ENCODE results near the gene IL1RAPL2. TPM values are rescaled to one million over a fixed set of nuclear protein-coding genes. Genes with fewer than 3 reads are reported as not detected.

Gene IL1RAPL2
- total RNA-seq, 1 donor from 2014 or later, result not detected

DNA sequence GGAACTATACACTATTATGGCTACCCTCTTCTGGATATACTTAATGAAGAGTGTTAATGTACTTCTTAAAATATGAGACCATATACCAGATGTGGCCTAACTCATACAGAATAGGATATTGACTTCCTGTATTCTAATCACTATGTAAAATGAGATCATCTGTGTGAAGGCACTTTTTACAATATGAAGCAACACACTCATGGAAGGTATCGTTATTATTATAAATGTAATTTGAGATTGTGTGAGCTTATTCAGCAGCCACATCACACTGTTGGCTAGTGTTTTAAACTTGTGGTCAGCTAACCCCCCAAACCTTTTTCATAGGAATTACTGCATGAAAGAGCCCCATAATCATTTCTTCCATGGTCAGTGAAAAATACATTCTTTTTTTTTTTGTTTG is 936.3 kb downstream of the IL1RAPL2 start:
- no peak overlapping the region for H3K4me3 Mint-ChIP-seq
- no peaks in the 10 kb centered on the region for H3K4me1 Mint-ChIP-seq
- H3K27me3 Mint-ChIP-seq (ENCODE audit: insufficient read depth, low read depth), result no peaks in the 10 kb centered on the region
- H3K27me3 ChIP-seq, result no peaks in the 10 kb centered on the region
- H3K27ac ChIP-seq, result no peak overlapping the region
- H3F3A ChIP-seq (ENCODE audit: low read depth), result no peaks in the 10 kb centered on the region
- H3K79me2 ChIP-seq (ENCODE audit: low read depth), result no peaks in the 10 kb centered on the region
- no peaks in the 10 kb centered on the region for H3K4me1 ChIP-seq
- H3K36me3 Mint-ChIP-seq, result no peaks in the 10 kb centered on the region
- H3K4me2 ChIP-seq, result no peak overlapping the region
- H3K36me3 ChIP-seq, result no peaks in the 10 kb centered on the region
- DNase-seq (ENCODE audit: low spot score), result no peak
- H3K4me3 ChIP-seq, result no peak overlapping the region
- TF ChIP-seq, protein P1, sequence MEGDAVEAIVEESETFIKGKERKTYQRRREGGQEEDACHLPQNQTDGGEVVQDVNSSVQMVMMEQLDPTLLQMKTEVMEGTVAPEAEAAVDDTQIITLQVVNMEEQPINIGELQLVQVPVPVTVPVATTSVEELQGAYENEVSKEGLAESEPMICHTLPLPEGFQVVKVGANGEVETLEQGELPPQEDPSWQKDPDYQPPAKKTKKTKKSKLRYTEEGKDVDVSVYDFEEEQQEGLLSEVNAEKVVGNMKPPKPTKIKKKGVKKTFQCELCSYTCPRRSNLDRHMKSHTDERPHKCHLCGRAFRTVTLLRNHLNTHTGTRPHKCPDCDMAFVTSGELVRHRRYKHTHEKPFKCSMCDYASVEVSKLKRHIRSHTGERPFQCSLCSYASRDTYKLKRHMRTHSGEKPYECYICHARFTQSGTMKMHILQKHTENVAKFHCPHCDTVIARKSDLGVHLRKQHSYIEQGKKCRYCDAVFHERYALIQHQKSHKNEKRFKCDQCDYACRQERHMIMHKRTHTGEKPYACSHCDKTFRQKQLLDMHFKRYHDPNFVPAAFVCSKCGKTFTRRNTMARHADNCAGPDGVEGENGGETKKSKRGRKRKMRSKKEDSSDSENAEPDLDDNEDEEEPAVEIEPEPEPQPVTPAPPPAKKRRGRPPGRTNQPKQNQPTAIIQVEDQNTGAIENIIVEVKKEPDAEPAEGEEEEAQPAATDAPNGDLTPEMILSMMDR (IDR thresholded peaks at IDR 0.05), result no peak
- TF ChIP-seq EZH2phosphoT487 (IDR thresholded peaks at IDR 0.05), result no peak
- TF ChIP-seq EZH2 (IDR thresholded peaks at IDR 0.05), result no peak
- peaks cover 8% of the 10 kb centered on the region for H3K9me3 Mint-ChIP-seq
- H3K9me3 ChIP-seq (ENCODE audit: low read depth), result peaks cover 14% of the 10 kb centered on the region
- no peak overlapping the region for H3K9ac ChIP-seq
- H3K27ac Mint-ChIP-seq, result no peak overlapping the region
- H4K20me1 ChIP-seq (ENCODE audit: low read depth), result no peaks in the 10 kb centered on the region
- no peak overlapping the region for H2AFZ ChIP-seq (replicated peaks)

DNA sequence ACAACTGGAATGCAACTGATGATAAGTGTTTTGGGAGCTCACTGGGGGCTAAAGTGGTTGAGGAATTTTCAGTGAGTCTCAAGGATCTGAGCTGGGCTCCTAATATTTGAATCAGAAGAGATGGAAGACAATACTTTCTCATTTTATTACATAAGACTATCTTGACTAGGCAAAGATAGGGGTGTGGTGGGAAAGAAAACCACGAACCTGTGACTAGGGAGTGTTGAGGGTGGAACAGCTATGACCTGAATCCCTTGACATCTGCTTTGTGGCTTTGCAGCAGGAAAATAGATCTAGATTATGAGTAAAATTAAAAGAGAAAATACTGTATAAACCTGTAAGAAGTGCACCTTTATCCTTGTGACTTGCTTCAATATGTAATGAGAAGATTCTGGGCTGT is 949.6 kb downstream of the IL1RAPL2 start:
- no peak overlapping the region for H3K4me3 ChIP-seq
- Mint-ChIP-seq H3K36me3 (no peaks in the 10 kb centered on the region), H3K4me3 (no peak overlapping the region), H3K4me1 (no peaks in the 10 kb centered on the region), H3K27me3 (ENCODE audit: insufficient read depth, low read depth) (no peaks in the 10 kb centered on the region), H3K9me3 (no peaks in the 10 kb centered on the region), H3K27ac (no peak overlapping the region)
- H3K4me2 ChIP-seq, result no peak overlapping the region
- H3K9ac ChIP-seq, result no peak overlapping the region
- no peaks in the 10 kb centered on the region for H3K27me3 ChIP-seq
- H3K4me1 ChIP-seq, result no peaks in the 10 kb centered on the region
- no peaks in the 10 kb centered on the region for H3K36me3 ChIP-seq
- no peak for DNase-seq (ENCODE audit: low spot score)
- no peaks in the 10 kb centered on the region for H3K79me2 ChIP-seq (ENCODE audit: low read depth)
- TF ChIP-seq, protein P1 (IDR thresholded peaks at IDR 0.05), result no peak
- TF ChIP-seq EZH2phosphoT487 (IDR thresholded peaks at IDR 0.05) (no peak), EZH2 (IDR thresholded peaks at IDR 0.05) (no peak)
- H4K20me1 ChIP-seq (ENCODE audit: low read depth), result no peaks in the 10 kb centered on the region
- H3F3A ChIP-seq (ENCODE audit: low read depth), result no peaks in the 10 kb centered on the region
- no peak overlapping the region for H2AFZ ChIP-seq (replicated peaks)
- H3K27ac ChIP-seq, result no peak overlapping the region
- H3K9me3 ChIP-seq (ENCODE audit: low read depth), result peaks cover 3% of the 10 kb centered on the region

DNA sequence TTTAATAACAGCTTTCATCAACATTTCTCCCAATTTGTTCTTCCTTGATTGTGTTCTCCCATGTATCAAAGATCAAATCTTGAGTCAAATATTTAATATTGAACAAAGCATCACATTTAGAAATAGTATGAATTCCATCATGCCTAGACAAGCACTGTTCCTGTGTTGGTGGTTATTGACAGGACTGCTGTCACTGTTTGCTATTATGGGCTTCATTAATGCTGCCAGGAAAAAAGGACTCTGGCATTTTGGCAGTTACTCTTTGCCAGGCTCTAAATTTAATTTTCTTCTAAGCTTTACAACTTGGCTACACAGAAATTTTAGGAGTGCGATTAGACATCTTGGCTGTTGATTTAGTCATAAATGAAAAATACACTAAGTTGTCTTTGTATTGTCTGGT is 960.4 kb downstream of the IL1RAPL2 start:
- no peaks in the 10 kb centered on the region for H3K4me1 Mint-ChIP-seq
- no peak overlapping the region for H3K4me3 Mint-ChIP-seq
- H3K27me3 Mint-ChIP-seq (ENCODE audit: insufficient read depth, low read depth), result no peaks in the 10 kb centered on the region
- no peaks in the 10 kb centered on the region for H3K36me3 Mint-ChIP-seq
- no peaks in the 10 kb centered on the region for H3K9me3 Mint-ChIP-seq
- Histone ChIP-seq H2AFZ (replicated peaks) (no peak overlapping the region), H4K20me1 (ENCODE audit: low read depth) (no peaks in the 10 kb centered on the region), H3K27me3 (no peaks in the 10 kb centered on the region), H3K4me1 (no peaks in the 10 kb centered on the region), H3K9ac (no peak overlapping the region), H3K27ac (no peak overlapping the region), H3K79me2 (ENCODE audit: low read depth) (no peaks in the 10 kb centered on the region), H3K4me2 (no peak overlapping the region), H3K4me3 (no peak overlapping the region), H3F3A (ENCODE audit: low read depth) (no peaks in the 10 kb centered on the region), H3K9me3 (ENCODE audit: low read depth) (no peaks in the 10 kb centered on the region), H3K36me3 (no peaks in the 10 kb centered on the region)
- TF ChIP-seq EZH2 (IDR thresholded peaks at IDR 0.05), result no peak
- TF ChIP-seq, protein P1 (IDR thresholded peaks at IDR 0.05), result no peak
- no peak for TF ChIP-seq EZH2phosphoT487 (IDR thresholded peaks at IDR 0.05)
- no peak for DNase-seq (ENCODE audit: low spot score)
- H3K27ac Mint-ChIP-seq, result no peak overlapping the region

Measured in neural progenitor cell (in vitro differentiated cells).